GM18517 (cell line): ENCODE results near the gene UBR1.
"Not testable (repeated sequence)": the region's sequence is repeated elsewhere in the genome, so short reads cannot be mapped to it uniquely, and the experiment has no call there.

ENCODE experiments used
- ATAC-seq: cut with Tn5 transposase; IDR thresholded peaks from one replicate; pipeline ENCODE4 v1.9.1; 2021; ENCODE audit warnings: mild to moderate bottlenecking, moderate library complexity; ENCODE audit not compliant: unreplicated experiment

Gene UBR1

GRCh38 chr15:43067717-43068461 is 37.9 kb downstream of the UBR1 start:
- ATAC-seq, result no peak

DNA sequence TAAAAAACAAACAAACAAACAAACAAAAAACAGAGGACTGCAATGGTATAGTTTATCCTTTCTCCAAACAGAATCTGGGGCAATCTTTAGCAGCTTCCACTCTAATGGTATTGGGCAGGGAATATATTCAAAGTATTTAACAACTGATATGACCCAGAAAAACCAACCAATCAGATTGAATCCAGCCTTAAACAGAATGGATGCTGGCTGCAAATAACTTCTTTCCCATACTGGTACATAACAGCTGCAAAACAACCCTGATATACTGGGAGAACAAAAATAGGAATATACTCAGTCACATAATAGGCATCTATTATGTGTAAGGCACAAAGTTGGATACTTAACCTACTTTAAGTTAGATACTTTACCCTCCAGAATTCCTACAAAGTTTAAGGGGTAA is 49.1 kb downstream of the UBR1 start:
- no peak for ATAC-seq

DNA sequence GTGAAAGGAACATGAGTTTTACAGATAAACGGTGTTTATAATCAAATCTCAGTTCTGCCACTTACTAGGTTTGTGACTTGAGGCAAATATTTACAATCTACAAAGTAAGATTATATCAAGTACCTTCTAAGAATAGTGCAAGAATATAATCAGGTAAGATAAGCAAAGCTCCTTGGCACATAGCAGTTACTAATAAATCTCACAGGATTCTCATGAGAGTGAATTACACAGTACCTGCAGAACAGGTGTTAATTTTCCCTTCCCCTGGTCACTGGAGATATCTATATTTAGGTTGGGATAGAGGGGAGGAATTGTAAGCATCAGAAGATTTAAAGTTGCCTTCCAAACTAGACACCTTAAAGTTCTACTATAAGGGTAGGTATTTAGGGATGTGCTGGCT is 53.0 kb downstream of the UBR1 start:
- ATAC-seq, result no peak

GRCh38 chr15:43048935-43049334 is 56.9 kb downstream of the UBR1 start:
- no peak for ATAC-seq

DNA sequence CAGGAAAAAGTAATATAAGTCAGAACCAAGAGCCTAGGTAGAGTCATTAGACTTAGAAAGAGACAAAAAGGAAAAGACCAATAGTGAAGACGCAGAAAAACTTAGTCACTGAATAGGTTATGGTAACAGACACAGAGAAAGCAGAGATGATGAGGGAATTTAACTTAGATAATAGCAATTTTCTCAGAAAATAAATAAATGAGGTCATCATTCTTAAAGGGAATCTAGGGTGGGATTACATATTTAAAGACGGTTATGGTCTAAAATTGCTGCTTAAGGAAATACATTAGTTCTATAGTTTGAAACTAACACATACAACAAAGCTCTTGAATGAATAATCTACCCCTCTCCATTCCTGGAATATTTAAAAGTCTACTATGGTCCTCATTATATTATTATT is 59.4 kb downstream of the UBR1 start:
- ATAC-seq, result no peak

DNA sequence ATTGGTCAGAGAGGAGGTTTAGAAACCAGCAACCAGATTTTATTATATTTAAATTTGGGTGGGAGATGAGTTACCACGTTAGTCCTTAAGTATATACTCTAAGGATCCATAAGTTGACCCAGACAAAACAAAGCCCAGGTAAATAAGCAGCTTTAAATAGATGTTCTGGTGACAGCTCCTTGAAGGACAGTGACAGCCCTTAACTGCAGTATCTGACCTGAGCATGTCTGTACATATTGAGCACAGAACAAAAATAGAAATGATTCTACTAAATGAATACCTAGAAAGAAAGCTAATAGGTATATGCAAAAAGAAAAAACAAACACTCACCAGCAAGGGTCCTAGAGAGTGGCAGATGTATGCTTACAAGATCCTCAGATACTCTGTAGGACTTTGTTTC is 63.0 kb downstream of the UBR1 start:
- ATAC-seq, result no peak

GRCh38 chr15:43041085-43041484 is 64.8 kb downstream of the UBR1 start:
- not testable (repeated sequence) for ATAC-seq

DNA sequence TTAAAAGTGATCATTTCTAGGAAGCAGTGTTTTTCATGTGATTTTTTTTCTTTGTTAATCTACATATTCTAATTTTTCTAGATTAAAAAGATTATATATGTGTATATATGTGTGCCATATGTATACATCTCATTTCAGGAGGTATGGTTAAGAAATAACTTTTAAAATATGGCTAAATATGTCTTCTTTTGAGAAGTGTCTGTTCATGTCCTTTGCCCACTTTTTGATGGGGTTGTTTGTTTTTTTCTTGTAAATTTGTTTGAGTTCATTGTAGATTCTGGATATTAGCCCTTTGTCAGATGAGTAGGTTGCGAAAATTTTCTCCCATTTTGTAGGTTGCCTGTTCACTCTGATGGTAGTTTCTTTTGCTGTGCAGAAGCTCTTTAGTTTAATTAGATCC is 70.6 kb downstream of the UBR1 start:
- ATAC-seq, result not testable (repeated sequence)

DNA sequence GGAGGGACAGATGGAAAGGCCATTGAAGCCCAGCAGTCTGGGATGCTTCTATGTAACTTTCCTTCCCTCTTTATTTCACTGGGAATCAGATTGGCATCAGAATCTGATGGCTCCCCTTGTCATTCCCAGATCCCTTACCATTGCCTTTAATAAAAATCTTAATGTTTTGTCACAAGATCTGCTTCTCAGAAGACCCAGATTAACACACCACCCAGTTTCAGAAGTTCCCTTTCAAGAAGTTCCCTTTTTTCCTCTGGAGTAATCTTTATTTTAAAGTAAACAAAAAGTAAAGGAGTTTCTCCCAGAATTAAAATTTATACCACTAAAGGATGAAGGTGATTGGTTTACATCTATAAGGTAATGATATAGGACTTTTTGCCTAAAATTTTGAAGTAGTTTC is 76.4 kb downstream of the UBR1 start:
- no peak for ATAC-seq

- no peak for ATAC-seq
Observed at GRCh38 chr15:43025150-43025549, 80.7 kb downstream of the UBR1 start.

DNA sequence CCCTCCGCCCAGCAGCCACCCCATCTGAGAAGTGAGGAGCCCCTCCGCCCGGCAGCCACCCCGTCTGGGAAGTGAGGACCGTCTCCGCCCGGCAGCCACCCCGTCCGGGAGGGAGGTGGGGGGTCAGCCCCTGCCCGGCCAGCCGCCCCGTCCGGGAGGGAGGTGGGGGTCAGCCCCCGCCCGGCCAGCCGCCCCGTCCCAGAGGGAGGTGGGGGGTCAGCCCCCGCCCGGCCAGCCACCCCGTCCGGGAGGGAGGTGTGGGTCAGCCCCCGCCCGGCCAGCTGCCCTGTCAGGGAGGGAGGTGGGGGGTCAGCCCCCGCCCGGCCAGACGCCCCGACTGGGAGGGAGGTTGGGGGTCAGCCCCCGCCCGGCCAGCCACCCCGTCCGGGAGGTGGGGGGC is 91.2 kb downstream of the UBR1 start:
- ATAC-seq, result not testable (repeated sequence)

DNA sequence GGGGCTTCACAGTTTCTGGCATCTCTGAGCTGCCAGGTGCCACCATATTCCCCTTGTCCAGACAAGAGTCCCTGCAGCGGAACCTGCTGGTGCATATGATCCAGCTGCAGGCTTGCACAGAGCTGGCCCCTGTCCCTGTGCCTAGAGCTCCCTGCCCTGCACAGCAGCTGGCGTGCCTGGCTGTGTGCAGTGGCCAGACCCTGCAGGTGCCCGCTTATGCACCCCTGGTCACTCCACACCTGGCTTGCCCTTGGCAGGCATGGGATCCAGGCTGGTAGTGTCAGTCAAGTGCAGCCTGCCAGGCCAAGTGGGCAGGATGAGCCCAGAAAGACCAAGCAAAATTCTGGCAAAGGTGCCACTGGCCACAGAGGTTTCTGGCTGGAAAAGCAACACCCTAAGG is 96.6 kb downstream of the UBR1 start:
- ATAC-seq, result no peak

- no peak for ATAC-seq
Observed at GRCh38 chr15:43008150-43008549, 97.7 kb downstream of the UBR1 start.

DNA sequence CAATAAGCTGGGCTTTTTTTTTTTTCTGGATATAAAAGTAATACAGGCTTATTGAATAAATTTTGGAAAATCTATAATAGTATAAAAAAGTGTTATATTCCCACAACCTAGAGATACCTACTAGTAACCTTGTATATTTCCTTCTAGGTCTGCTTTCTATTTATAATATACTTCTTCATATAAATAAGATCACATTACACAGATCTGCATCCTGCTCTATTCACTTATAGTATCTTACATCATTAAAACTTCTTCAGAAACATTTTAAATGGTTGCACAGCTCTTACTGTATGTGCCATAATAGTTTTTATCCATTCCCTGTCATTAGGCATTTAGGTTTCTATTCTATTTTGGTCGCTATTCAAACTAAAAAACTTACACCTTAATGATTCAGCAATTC is 98.3 kb downstream of the UBR1 start:
- no peak for ATAC-seq

DNA sequence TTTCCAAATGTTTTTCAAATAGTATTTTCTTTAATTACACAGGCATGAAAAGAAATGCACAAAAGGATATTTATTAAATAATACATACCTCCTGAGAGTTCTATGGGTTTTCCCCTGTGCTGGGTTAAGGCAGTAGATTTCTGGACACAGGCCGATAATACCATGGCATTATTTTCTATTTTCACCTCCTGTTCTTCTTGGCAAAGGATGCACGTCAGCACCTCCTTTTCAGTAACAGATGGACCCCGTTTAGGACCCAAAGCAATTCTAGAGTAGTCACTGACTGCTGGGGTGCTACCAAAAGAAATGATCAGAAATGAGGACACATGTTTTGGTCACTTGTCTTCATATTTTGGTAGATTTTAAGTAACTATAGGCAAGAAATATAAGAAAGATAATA is 98.8 kb downstream of the UBR1 start:
- no peak for ATAC-seq

DNA sequence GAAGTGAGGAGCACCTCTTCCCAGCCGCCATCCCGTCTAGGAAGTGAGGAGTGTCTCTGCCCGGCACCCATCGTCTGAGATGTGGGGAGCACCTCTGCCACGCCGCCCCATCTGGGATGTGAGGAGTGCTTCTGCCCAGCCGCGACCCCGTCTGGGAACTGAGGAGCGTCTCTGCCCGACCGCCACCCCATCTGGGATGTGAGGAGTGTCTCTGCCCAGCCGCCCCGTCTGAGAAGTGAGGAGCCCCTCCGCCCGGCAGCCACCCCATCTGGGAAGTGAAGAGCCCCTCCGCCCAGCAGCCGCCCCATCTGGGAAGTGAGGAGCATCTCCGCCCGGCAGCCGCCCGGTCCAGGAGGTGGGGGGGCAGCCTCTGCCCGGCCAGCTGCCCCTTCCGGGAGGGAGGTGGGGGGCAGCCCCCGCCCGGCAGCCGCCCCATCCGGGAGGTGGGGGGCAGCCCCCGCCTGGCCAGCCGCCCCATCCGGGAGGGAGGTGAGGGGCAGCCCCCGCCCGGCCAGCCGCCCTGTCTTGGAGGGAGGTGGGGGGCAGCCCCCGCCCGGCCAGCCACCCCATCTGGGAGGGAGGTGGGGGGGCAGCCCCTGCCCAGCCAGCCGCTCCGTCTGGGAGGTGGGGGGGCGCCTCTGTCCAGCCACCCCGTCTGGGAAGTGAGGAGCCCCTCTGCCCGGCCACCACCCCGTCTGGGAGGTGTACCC is 100.8 kb downstream of the UBR1 start:
- ATAC-seq, result not testable (repeated sequence)

- no peak for ATAC-seq
Observed at GRCh38 chr15:42999201-42999779, 106.5 kb downstream of the UBR1 start.

GRCh38 chr15:42996871-42997270 is 109.0 kb downstream of the UBR1 start:
- ATAC-seq, result no peak

- no peak for ATAC-seq
Observed at GRCh38 chr15:42994546-42994945, 111.3 kb downstream of the UBR1 start.

- ATAC-seq, result no peak
Observed at GRCh38 chr15:42992626-42993025, 113.2 kb downstream of the UBR1 start.

DNA sequence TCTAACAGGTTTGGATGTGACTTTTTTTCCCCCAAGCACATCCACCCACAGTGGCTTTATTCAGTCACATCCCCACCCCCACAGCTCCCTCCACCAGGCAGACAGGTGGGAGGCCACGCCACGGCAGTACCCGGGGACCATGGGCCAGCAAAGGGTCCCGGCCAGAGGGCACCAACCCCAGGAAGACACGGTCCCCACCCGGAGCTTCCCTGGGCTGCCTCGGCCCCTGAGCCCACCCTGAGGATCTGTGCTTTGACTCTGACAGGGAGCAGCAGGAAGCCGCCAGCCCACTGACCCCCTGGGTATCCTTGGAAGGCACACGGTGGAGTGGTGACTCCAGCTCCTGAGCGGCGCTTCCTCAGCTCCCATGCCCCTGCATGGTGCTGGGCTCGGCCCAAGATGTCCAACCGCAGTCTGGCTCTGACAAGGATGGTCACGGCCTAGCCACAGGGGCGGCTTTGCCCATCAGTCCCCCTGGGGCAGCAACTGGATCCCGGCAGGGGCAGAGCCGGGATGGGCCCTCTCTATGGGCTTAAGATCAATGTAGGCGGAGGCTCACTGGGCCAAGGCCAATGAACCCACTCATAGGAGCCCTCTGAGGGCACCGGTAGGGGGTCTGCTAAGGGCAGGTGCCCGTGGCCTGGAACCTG is 119.0 kb downstream of the UBR1 start:
- ATAC-seq, result no peak
